ENCODE data around the gene COIL.

DNA sequence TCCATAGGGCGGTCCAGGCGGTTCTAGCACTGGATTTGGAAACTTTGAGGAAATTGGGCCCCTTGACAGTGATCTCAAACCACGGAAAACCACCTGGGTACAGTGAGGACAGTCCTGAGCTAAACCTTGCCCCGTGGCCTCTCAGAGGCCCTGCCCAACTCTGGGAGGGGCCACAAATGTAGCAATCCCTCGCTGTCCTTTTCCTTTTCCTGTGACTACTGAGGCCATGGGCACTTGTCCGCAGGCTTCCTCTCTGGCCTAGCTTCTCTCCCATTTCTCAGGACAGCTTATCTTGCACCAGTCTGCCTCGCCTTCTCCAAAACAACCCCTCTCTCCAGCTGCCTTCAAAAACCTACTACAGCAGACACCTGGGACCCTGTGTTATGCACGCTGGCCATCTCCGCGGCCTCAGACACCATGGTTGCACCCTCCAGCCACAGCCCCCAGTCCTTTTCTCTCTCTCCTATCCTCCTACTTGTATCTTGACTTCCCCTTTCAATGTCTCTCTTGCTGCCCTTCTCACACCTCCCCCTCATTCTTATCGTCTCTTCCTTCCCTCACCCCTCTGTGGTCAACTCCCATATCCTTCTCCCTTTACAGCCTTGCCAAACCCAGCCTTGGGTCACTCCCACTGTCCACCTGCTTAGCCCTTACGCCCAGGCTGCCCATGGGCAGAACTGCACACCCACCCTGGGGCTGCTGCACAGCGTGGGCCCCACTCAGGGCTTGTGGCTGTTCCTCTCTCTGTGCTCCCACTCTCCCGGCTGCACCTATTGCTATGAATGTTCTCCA lies 24.7 kb upstream of the COIL start:
- TF ChIP-seq, protein P1, sequence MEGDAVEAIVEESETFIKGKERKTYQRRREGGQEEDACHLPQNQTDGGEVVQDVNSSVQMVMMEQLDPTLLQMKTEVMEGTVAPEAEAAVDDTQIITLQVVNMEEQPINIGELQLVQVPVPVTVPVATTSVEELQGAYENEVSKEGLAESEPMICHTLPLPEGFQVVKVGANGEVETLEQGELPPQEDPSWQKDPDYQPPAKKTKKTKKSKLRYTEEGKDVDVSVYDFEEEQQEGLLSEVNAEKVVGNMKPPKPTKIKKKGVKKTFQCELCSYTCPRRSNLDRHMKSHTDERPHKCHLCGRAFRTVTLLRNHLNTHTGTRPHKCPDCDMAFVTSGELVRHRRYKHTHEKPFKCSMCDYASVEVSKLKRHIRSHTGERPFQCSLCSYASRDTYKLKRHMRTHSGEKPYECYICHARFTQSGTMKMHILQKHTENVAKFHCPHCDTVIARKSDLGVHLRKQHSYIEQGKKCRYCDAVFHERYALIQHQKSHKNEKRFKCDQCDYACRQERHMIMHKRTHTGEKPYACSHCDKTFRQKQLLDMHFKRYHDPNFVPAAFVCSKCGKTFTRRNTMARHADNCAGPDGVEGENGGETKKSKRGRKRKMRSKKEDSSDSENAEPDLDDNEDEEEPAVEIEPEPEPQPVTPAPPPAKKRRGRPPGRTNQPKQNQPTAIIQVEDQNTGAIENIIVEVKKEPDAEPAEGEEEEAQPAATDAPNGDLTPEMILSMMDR (conservative IDR thresholded peaks at IDR 0.05; ENCODE audit: low read depth, low read length) = no peak
- TF ChIP-seq EZH2 (IDR thresholded peaks at IDR 0.05; ENCODE audit: low read length, unreplicated experiment) = no peak

Measured in PC-3 (cell line).